H9 (cell line): ENCODE measurements around the gene SMARCA2. TPM values are rescaled to one million over a fixed set of nuclear protein-coding genes. Genes with fewer than 3 reads are reported as not detected.

Experiments used
- DNase-seq: peaks from one replicate; pipeline ENCODE4 v3.0.0-alpha.2; 2017
- H2AFZ ChIP-seq: one replicate; pipeline ENCODE4 v1.6.1; 2013; ENCODE audit warnings: mild to moderate bottlenecking, low read length, control low read depth, moderate library complexity
- H2AK5ac ChIP-seq: 2 replicates; pipeline ENCODE4 v1.6.1; 2013; ENCODE audit warnings: low read length, control low read depth, mixed read lengths; ENCODE audit not compliant: insufficient read length
- H2BK120ac ChIP-seq: one replicate; pipeline ENCODE4 v1.6.1; 2013; ENCODE audit warnings: low read depth, mild to moderate bottlenecking, low read length, control low read depth, inconsistent platforms; ENCODE audit not compliant: poor library complexity, severe bottlenecking
- H2BK12ac ChIP-seq: 2 replicates; pipeline ENCODE4 v1.6.1; 2013; ENCODE audit warnings: low read length, control low read depth, mixed read lengths, low read depth; ENCODE audit not compliant: insufficient read length
- H2BK15ac ChIP-seq: 2 replicates; pipeline ENCODE4 v1.6.1; 2013; ENCODE audit warnings: low read depth, low read length, control low read depth
- H2BK20ac ChIP-seq: one replicate; pipeline ENCODE4 v1.6.1; 2013; ENCODE audit warnings: low read depth, mild to moderate bottlenecking, low read length, control low read depth, inconsistent platforms; ENCODE audit not compliant: poor library complexity, severe bottlenecking
- H2BK5ac ChIP-seq: 2 replicates; pipeline ENCODE4 v1.6.1; 2013; ENCODE audit warnings: low read length, control low read depth, mixed read lengths; ENCODE audit not compliant: insufficient read length
- H3K14ac ChIP-seq: 2 replicates; pipeline ENCODE4 v1.6.1; 2013; ENCODE audit warnings: low read length, control low read depth; ENCODE audit not compliant: insufficient read depth
- H3K18ac ChIP-seq: 2 replicates; pipeline ENCODE4 v1.6.1; 2013; ENCODE audit warnings: low read depth, mild to moderate bottlenecking, mixed read lengths, low read length, control low read depth; ENCODE audit not compliant: insufficient read length
- H3K23ac ChIP-seq: 2 replicates; pipeline ENCODE4 v1.6.1; 2013; ENCODE audit warnings: low read length, control low read depth, mixed read lengths, low read depth; ENCODE audit not compliant: insufficient read length
- H3K23me2 ChIP-seq: 2 replicates; pipeline ENCODE4 v1.6.1; 2013; ENCODE audit warnings: low read depth, mild to moderate bottlenecking, mixed read lengths, low read length, control low read depth; ENCODE audit not compliant: insufficient read length, poor library complexity, severe bottlenecking
- H3K27ac ChIP-seq: 2 replicates; pipeline ENCODE4 v1.5.1; 2013; ENCODE audit warnings: low read length, control low read depth, mixed read lengths, low read depth; ENCODE audit not compliant: insufficient read length
- H3K27me3 ChIP-seq: 2 replicates; pipeline ENCODE4 v1.6.1; 2013; ENCODE audit warnings: low read length, control low read depth, inconsistent platforms; ENCODE audit not compliant: insufficient read depth
- H3K4ac ChIP-seq: 2 replicates; pipeline ENCODE4 v1.6.1; 2013; ENCODE audit warnings: low read depth, mild to moderate bottlenecking, control low read depth, inconsistent platforms, low read length, moderate library complexity
- H3K4me1 ChIP-seq: 2 replicates; pipeline ENCODE4 v1.6.1; 2013; ENCODE audit warnings: low read length, control low read depth, inconsistent platforms; ENCODE audit not compliant: insufficient read depth
- H3K4me2 ChIP-seq: 2 replicates; pipeline ENCODE4 v1.6.1; 2013; ENCODE audit warnings: low read length, control low read depth, mixed read lengths; ENCODE audit not compliant: insufficient read length, insufficient read depth
- H3K56ac ChIP-seq: 2 replicates; pipeline ENCODE4 v1.6.1; 2013; ENCODE audit warnings: low read depth, mild to moderate bottlenecking, mixed read lengths, low read length, control low read depth; ENCODE audit not compliant: insufficient read length
- H3K79me1 ChIP-seq: 2 replicates; pipeline ENCODE4 v1.6.1; 2013; ENCODE audit warnings: low read depth, mild to moderate bottlenecking, moderate library complexity, low read length, control low read depth, inconsistent platforms; ENCODE audit not compliant: insufficient read depth, poor library complexity, severe bottlenecking
- H3K79me2 ChIP-seq: 2 replicates; pipeline ENCODE4 v1.6.1; 2013; ENCODE audit warnings: low read length, control low read depth, inconsistent platforms; ENCODE audit not compliant: insufficient read depth
- H3K9ac ChIP-seq: 2 replicates; pipeline ENCODE4 v1.6.1; 2013; ENCODE audit warnings: low read length, control low read depth, mixed read lengths; ENCODE audit not compliant: insufficient read length; ENCODE audit errors: extremely low read depth
- H3K9me3 ChIP-seq: one replicate; pipeline ENCODE4 v1.6.1; 2013; ENCODE audit warnings: low read depth, low read length, inconsistent platforms; ENCODE audit not compliant: control insufficient read depth
- H3T11ph ChIP-seq: one replicate; pipeline ENCODE4 v1.6.1; 2013; ENCODE audit warnings: mild to moderate bottlenecking, low read length, control low read depth, inconsistent platforms
- H4K20me1 ChIP-seq: one replicate; pipeline ENCODE4 v1.6.1; 2013; ENCODE audit not compliant: control insufficient read depth, insufficient read length, insufficient read depth
- H4K5ac ChIP-seq: 2 replicates; pipeline ENCODE4 v1.6.1; 2013; ENCODE audit warnings: low read depth, mild to moderate bottlenecking, mixed read lengths, low read length, control low read depth; ENCODE audit not compliant: insufficient read length
- H4K8ac ChIP-seq: replicated peaks from 2 replicates; pipeline ENCODE4 v1.6.1; 2013; ENCODE audit warnings: low read length, control low read depth, mixed read lengths, low read depth; ENCODE audit not compliant: insufficient read length
- H4K91ac ChIP-seq: 2 replicates; pipeline ENCODE4 v1.6.1; 2013; ENCODE audit warnings: low read depth, mild to moderate bottlenecking, moderate library complexity, mixed read lengths, low read length, control low read depth; ENCODE audit not compliant: insufficient read length
- H3K27ac Mint-ChIP-seq, 3 experiments: 2 replicates in 2 of 3; 3 replicates in 1 of 3; pipeline ENCODE4 v1.8.0; 2020 to 2021; ENCODE audit warnings: mixed read lengths in 3 of 3, mild to moderate bottlenecking in 1 of 3, moderate library complexity in 1 of 3
- H3K27me3 Mint-ChIP-seq: 2 replicates; pipeline ENCODE4 v1.8.0; 2021; ENCODE audit warnings: low read depth, mild to moderate bottlenecking, moderate library complexity, mixed read lengths
- H3K36me3 Mint-ChIP-seq, 3 experiments: 2 replicates in 2 of 3; 3 replicates in 1 of 3; pipeline ENCODE4 v1.8.0; 2020 to 2021; ENCODE audit warnings: low read depth in 3 of 3, mixed read lengths in 3 of 3; ENCODE audit not compliant: insufficient read depth in 1 of 3
- H3K4me1 Mint-ChIP-seq, 2 experiments: 2 replicates each; pipeline ENCODE4 v1.8.0; 2020; ENCODE audit warnings: mixed read lengths in 2 of 2
- H3K4me3 Mint-ChIP-seq, 2 experiments: 2 replicates in 1 of 2; 3 replicates in 1 of 2; pipeline ENCODE4 v1.8.0; 2020 to 2021; ENCODE audit warnings: mild to moderate bottlenecking in 2 of 2, mixed read lengths in 2 of 2, moderate library complexity in 1 of 2
- H3K9me3 Mint-ChIP-seq, 2 experiments: 2 replicates in 1 of 2; 3 replicates in 1 of 2; pipeline ENCODE4 v1.8.0; 2020; ENCODE audit warnings: mild to moderate bottlenecking in 2 of 2, mixed read lengths in 2 of 2, moderate library complexity in 1 of 2
- CTCF ChIP-seq: fragments of 200-600 bp; sonication (generic); conservative IDR thresholded peaks from 3 replicates; pipeline ENCODE4 v1.8.0; 2021; ENCODE audit warnings: antibody characterized with exemption, mild to moderate bottlenecking
- WGBS: extraction: QIAGEN DNeasy Blood & Tissue Kit; methylation state at CpG from one replicate; pipeline ENCODE4 v1.1.7; 2013; ENCODE audit warnings: missing lambda C conversion rate, low lambda C conversion rate, mixed read lengths; ENCODE audit not compliant: insufficient read length; ENCODE audit errors: extremely low coverage; 5-methylcytosine and 5-hydroxymethylcytosine counted together
- total RNA-seq: library from RNA; stranded (reverse); gene quantifications from 2 replicates; pipeline ENCODE4 v1.2.1, GENCODE V29; 2021

The SMARCA2 gene
- total RNA-seq, 1 experiment from 2014 or later, result 15.3 TPM

- Histone ChIP-seq H4K8ac (no peak overlapping the region), H3K4ac (no peak overlapping the region), H2BK5ac (no peak overlapping the region), H3K9ac (no peak overlapping the region), H2BK120ac (no peak overlapping the region), H2AK5ac (no peak overlapping the region), H2BK12ac (no peak overlapping the region), H3K79me2 (no peaks in the 10 kb centered on the region), H3K14ac (no peak overlapping the region), H3K27me3 (no peaks in the 10 kb centered on the region), H3K9me3 (no peaks in the 10 kb centered on the region), H2BK15ac (no peak overlapping the region), H2BK20ac (no peak overlapping the region), H3T11ph (no peak overlapping the region), H3K23ac (no peak overlapping the region), H4K5ac (no peak overlapping the region), H3K18ac (no peak overlapping the region), H4K91ac (no peak overlapping the region), H3K4me2 (no peak overlapping the region), H3K4me1 (no peaks in the 10 kb centered on the region), H3K23me2 (no peaks in the 10 kb centered on the region), H2AFZ (no peak overlapping the region), H3K79me1 (no peaks in the 10 kb centered on the region), H3K27ac (no peak overlapping the region), H4K20me1 (no peaks in the 10 kb centered on the region), H3K56ac (no peak overlapping the region)
- H3K27ac Mint-ChIP-seq, result peak overlapping the region in 1 of 3 experiments; percentile 53; a peak in 2 of 7 replicates
- no peak for TF ChIP-seq CTCF
- H3K4me3 Mint-ChIP-seq, result no peak overlapping the region
- no CpG with 5 or more reads among the region's 1 CpG for WGBS
- no peaks in the 10 kb centered on the region for H3K9me3 Mint-ChIP-seq
- H3K36me3 Mint-ChIP-seq, result no peaks in the 10 kb centered on the region
- no peaks in the 10 kb centered on the region; the same call in 1 of the 2 replicates for H3K27me3 Mint-ChIP-seq
- no peaks in the 10 kb centered on the region; a peak in 1 of 4 replicates for H3K4me1 Mint-ChIP-seq
- no peak for DNase-seq
These were observed 113.5 kb downstream of the SMARCA2 start for GRCh38 chr9:2128618-2129017.
